ENCODE results near the gene CDH23.

The CDH23 gene

GRCh38 chr10:71717056-71717455, 320.3 kb downstream of the CDH23 start:
- Mint-ChIP-seq H3K4me1 (peaks cover 32% of the 10 kb centered on the region), H3K36me3 (no peaks in the 10 kb centered on the region), H3K9me3 (no peaks in the 10 kb centered on the region), H3K27me3 (no peaks in the 10 kb centered on the region), H3K4me3 (no peak overlapping the region), H3K27ac (no peak overlapping the region)
- ATAC-seq (ENCODE audit: low read depth) (no peak), DNase-seq (ENCODE audit: low spot score in 2 of 2) (no peak)

GRCh38 chr10:71717551-71717951, 320.8 kb downstream of the CDH23 start:
- peaks cover 32% of the 10 kb centered on the region for H3K4me1 Mint-ChIP-seq
- H3K27ac Mint-ChIP-seq = no peak overlapping the region
- H3K36me3 Mint-ChIP-seq = no peaks in the 10 kb centered on the region
- no peak overlapping the region for H3K4me3 Mint-ChIP-seq
- H3K9me3 Mint-ChIP-seq = no peaks in the 10 kb centered on the region
- H3K27me3 Mint-ChIP-seq = no peaks in the 10 kb centered on the region
- ATAC-seq (ENCODE audit: low read depth) (no peak), DNase-seq (ENCODE audit: low spot score in 2 of 2) (no peak)

DNA sequence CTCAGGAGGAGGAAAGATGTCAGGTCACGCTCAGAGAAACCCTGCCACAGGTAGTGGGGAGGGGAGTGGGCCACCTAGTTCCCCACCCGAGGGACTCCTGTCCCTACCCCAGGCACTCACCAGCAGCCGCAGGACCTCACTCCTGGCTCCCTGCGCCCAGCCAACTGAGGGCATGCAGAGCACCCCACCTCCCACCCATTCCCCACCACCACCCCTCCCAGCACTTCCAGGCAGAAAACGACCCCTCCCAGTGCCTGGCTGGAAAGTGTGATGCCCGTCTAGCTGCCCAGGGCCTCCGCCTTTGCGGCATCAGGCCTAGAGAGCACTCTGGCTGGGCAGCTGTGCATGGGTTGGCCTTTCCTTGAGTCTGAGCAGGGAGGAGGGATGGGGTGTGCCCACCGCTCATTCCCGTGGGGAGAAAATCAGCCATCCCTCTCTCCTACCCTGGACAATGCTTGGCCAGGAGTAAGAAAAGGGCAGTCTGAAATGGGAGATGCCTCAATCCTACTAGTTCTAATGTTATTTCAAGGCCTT, 321.5 kb downstream of the CDH23 start:
- no peaks in the 10 kb centered on the region for H3K27me3 Mint-ChIP-seq
- H3K4me1 Mint-ChIP-seq = peaks cover 30% of the 10 kb centered on the region
- H3K4me3 Mint-ChIP-seq = no peak overlapping the region
- DNase-seq (ENCODE audit: low spot score in 2 of 2) (no peak), ATAC-seq (ENCODE audit: low read depth) (no peak)
- no peaks in the 10 kb centered on the region for H3K9me3 Mint-ChIP-seq
- H3K36me3 Mint-ChIP-seq = no peaks in the 10 kb centered on the region
- no peak overlapping the region for H3K27ac Mint-ChIP-seq

DNA sequence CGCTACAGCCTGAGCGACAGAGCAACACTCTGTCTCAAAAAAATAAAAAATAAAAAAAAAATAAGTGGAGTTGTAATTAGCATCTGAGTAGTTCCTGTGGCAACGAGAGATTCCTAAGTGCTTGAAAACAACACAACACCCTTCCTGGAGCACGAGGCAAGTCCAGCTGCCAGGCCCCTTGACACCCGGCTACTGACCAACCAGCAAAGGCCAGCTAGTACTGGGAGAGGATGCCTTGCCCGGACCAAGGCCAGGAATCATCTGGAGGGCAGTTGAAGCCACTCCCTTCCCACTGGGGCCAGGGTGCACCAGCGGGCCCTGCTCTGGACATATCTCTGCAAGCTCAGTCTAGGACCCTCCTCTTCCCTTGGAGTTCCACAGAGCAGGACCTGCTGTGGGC, 322.3 kb downstream of the CDH23 start:
- H3K36me3 Mint-ChIP-seq = no peaks in the 10 kb centered on the region
- no peak for ATAC-seq (ENCODE audit: low read depth)
- H3K9me3 Mint-ChIP-seq = no peaks in the 10 kb centered on the region
- DNase-seq (ENCODE audit: low spot score in 2 of 2) = no peak
- no peaks in the 10 kb centered on the region for H3K27me3 Mint-ChIP-seq
- peaks cover 21% of the 10 kb centered on the region for H3K4me1 Mint-ChIP-seq
- H3K27ac Mint-ChIP-seq = no peak overlapping the region
- no peak overlapping the region for H3K4me3 Mint-ChIP-seq

DNA sequence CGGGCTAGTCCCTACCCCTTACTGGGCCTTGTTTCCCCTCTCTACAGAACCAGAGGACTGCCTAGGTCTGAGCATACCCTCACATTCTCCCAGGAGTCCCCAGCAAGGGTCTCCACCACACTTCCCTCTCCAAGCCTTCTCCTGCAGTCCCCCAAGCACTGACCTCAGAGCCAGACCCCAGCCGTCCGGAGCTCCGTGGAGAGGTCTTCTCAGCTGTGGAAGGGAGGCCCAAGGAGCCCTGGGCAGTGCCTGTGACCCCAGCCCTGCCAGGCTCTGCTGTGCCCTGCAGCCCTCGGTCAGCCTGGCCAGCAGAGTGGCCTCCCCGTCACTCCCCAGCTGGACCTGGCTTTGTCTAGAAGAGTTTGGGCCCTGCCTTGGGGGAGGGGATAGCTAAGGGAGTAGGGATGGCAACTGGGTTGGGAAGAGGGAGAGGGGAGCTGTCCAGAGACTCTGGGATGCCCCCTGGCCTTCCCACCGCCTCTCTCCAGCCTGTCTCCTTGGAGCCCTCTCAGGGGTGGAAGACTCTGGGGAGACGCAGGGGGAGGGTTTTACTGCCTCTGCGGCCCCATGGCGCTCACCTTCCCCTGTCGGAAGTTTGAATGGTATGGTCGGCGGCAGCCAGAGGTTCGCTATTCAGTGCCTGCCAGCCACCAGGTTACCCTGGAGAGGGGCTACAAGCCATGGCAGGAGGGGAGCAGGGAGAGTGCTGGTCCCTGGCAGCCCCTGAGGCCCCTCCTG, 322.9 kb downstream of the CDH23 start, which contains the start of gene C10orf105:
Gene C10orf105 (minus strand): TSS at position 315 of the 738 bp plus-strand sequence. CDS start 3,441 bp downstream, outside the sequence.
- DNase-seq (ENCODE audit: low spot score in 2 of 2) (no peak), ATAC-seq (ENCODE audit: low read depth) (no peak)
- Mint-ChIP-seq H3K36me3 (no peaks in the 10 kb centered on the region), H3K4me3 (no peak within 1 kb of the TSS), H3K4me1 (peaks cover 17% of the 10 kb centered on the region), H3K27me3 (no peaks in the 10 kb centered on the region), H3K9me3 (no peaks in the 10 kb centered on the region), H3K27ac (no peak within 1 kb of the TSS)

DNA sequence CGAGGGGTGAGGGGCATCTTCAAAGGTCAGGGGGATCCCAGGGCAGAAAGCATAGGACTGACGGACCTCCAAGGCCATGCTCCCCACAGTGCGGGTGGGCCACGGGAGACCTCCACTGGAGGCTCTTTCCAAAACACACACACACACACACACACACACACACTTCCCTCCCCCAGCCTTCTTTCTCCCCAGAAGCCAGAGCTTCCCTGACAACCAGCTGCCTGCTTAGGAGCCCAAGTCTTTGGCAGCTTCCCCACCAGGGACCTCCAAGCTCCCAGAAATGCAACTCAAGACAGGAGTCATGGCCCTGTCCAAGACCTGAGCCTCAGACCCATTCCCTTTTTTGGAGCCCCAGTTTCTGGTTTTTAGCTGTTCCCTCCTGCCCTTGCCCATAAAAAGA, 323.6 kb downstream of the CDH23 start:
- Mint-ChIP-seq H3K4me1 (peaks cover 14% of the 10 kb centered on the region), H3K27ac (no peak overlapping the region), H3K27me3 (no peaks in the 10 kb centered on the region), H3K36me3 (no peaks in the 10 kb centered on the region), H3K9me3 (no peaks in the 10 kb centered on the region), H3K4me3 (no peak overlapping the region)
- DNase-seq (ENCODE audit: low spot score in 2 of 2) (no peak), ATAC-seq (ENCODE audit: low read depth) (no peak)

DNA sequence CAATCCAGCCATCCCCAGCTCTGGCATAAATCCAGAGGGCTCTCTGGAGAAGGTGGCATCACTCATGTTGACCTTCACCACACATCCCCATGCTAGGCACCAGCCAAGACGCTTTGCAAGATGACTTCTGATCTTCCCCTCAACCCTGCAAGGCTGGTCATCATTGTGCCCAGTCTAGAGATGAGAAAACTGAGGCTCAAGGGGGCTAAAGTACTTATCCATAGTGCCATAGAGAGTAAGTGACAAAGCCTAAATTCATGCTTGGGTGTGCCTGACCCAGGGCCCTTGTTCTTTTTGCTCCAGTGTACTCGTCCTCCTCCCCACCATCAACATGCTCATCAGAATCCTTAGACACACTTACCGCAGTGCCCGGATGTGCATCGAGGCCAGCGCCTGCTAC, 324.6 kb downstream of the CDH23 start:
- H3K4me1 Mint-ChIP-seq = peaks cover 17% of the 10 kb centered on the region
- ATAC-seq (ENCODE audit: low read depth) = no peak
- no peak overlapping the region for H3K4me3 Mint-ChIP-seq
- DNase-seq (ENCODE audit: low spot score in 2 of 2) = no peak
- no peaks in the 10 kb centered on the region for H3K9me3 Mint-ChIP-seq
- no peak overlapping the region for H3K27ac Mint-ChIP-seq
- H3K27me3 Mint-ChIP-seq = no peaks in the 10 kb centered on the region
- H3K36me3 Mint-ChIP-seq = no peaks in the 10 kb centered on the region

DNA sequence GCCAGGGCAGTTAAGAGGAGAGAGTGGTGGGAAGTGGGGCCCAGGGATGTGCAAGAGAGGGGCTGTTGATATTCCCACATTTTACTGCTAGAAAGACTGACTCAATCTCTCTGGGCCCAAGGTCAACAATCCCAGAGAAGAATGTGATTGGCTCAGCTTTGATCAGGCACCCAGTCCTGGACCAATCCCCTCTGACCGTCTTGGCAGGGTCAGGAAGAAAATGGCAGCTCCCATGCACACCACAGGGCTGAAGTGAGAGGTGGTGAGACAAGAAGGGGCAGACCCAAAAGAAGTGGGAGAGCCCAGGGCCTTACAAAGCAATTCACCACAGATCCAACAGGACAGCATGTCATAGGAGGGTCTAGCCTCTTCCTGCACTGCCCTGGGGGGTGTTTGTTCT, 326.1 kb downstream of the CDH23 start:
- no peak for DNase-seq (ENCODE audit: low spot score in 2 of 2)
- H3K4me1 Mint-ChIP-seq = peaks cover 32% of the 10 kb centered on the region
- no peak for ATAC-seq (ENCODE audit: low read depth)
- no peaks in the 10 kb centered on the region for H3K36me3 Mint-ChIP-seq
- H3K27ac Mint-ChIP-seq = no peak overlapping the region
- no peak overlapping the region for H3K4me3 Mint-ChIP-seq
- H3K27me3 Mint-ChIP-seq = no peaks in the 10 kb centered on the region
- H3K9me3 Mint-ChIP-seq = no peaks in the 10 kb centered on the region

DNA sequence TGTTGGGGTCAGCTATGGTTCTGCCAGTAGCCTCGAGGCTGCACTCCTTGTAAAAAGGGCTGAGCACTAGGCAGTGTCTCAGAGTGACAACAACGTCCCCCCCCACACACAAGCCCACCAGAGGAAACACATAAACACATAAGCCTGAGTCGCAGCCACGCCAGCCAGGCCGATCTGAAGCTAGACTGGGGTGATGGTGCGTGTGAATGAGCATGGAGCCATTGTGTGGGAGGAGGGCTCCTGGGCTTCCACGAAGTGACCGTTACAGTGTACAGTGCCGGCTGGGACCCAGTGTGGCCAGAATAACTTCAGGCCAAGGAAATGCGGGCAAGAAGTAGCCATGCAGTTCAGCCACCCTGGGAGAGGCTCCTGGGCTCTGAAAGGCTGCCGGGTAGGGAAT, 326.6 kb downstream of the CDH23 start:
- no peaks in the 10 kb centered on the region for H3K27me3 Mint-ChIP-seq
- H3K4me1 Mint-ChIP-seq = peaks cover 36% of the 10 kb centered on the region
- ATAC-seq (ENCODE audit: low read depth) (no peak), DNase-seq (ENCODE audit: low spot score in 2 of 2) (no peak)
- no peak overlapping the region for H3K27ac Mint-ChIP-seq
- no peaks in the 10 kb centered on the region for H3K36me3 Mint-ChIP-seq
- H3K9me3 Mint-ChIP-seq = no peaks in the 10 kb centered on the region
- H3K4me3 Mint-ChIP-seq = no peak overlapping the region

GRCh38 chr10:71724539-71724938, 327.8 kb downstream of the CDH23 start:
- Mint-ChIP-seq H3K27me3 (no peaks in the 10 kb centered on the region), H3K4me1 (peaks cover 45% of the 10 kb centered on the region), H3K27ac (no peak overlapping the region), H3K36me3 (no peaks in the 10 kb centered on the region), H3K9me3 (no peaks in the 10 kb centered on the region), H3K4me3 (no peak overlapping the region)
- ATAC-seq (ENCODE audit: low read depth) = no peak
- no peak for DNase-seq (ENCODE audit: low spot score in 2 of 2)

DNA sequence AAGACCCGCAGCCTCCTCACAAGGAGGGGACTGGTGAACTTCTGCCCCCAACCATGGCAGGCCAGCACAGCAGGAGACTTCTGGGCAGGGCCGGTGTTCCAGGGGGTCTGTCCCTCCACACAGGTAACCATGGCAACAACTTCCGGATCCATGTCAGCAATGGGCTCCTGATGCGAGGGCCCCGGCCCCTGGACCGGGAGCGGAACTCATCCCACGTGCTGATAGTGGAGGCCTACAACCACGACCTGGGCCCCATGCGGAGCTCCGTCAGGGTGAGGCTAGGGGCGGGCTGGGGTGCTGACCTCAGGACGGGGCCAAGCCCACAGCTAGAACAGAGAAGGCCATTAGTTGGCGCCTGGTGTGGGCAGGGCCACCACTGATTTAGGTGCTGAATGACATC, 328.5 kb downstream of the CDH23 start:
- Mint-ChIP-seq H3K36me3 (no peaks in the 10 kb centered on the region), H3K27me3 (no peaks in the 10 kb centered on the region), H3K27ac (peak overlapping the region; percentile 88), H3K4me3 (no peak overlapping the region), H3K9me3 (no peaks in the 10 kb centered on the region), H3K4me1 (peaks cover 45% of the 10 kb centered on the region)
- DNase-seq (ENCODE audit: low spot score in 2 of 2) (no peak), ATAC-seq (ENCODE audit: low read depth) (no peak)

- Mint-ChIP-seq H3K27ac (peak overlapping the region; percentile 88), H3K9me3 (no peaks in the 10 kb centered on the region), H3K4me3 (no peak overlapping the region), H3K27me3 (no peaks in the 10 kb centered on the region), H3K4me1 (peaks cover 45% of the 10 kb centered on the region), H3K36me3 (no peaks in the 10 kb centered on the region)
- no peak for ATAC-seq (ENCODE audit: low read depth)
- no peak for DNase-seq (ENCODE audit: low spot score in 2 of 2)
These were observed 329.4 kb downstream of the CDH23 start for GRCh38 chr10:71725998-71726579.

DNA sequence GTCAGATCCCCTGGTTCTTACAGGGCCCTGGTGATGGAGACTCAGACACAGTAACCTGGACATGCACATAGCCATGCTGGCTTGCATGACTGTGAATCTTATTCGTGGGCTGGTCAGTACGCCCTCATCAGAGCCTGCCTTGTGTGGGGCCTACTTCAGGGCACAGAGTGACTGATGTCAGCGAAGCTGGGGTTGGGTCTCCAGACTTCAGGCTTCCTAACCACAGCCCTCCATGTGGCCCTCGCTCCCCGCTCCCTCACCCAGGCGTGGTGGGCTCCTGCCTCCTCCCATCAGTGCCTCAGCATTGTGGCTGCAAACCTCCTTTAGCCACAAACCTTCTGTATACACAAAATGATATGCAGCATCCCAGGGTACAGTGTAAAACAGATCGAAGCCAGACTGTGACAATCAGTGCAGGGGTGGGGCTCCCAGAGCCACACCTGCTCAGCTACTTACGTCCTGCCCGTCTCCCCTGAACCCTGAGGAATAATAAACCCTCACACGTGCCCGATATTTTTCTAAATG, 329.9 kb downstream of the CDH23 start:
- peak; percentile 31 for ATAC-seq (ENCODE audit: low read depth)
- Mint-ChIP-seq H3K27me3 (no peaks in the 10 kb centered on the region), H3K27ac (peak overlapping the region; percentile 88), H3K9me3 (no peaks in the 10 kb centered on the region), H3K36me3 (no peaks in the 10 kb centered on the region), H3K4me3 (peak overlapping the region; percentile 72), H3K4me1 (peaks cover 45% of the 10 kb centered on the region)
- DNase-seq (ENCODE audit: low spot score in 2 of 2) = no peak

- DNase-seq (ENCODE audit: low spot score in 2 of 2) (no peak), ATAC-seq (ENCODE audit: low read depth) (peak; percentile 62)
- Mint-ChIP-seq H3K27me3 (no peaks in the 10 kb centered on the region), H3K4me1 (peaks cover 42% of the 10 kb centered on the region), H3K4me3 (peak overlapping the region; percentile 72), H3K27ac (peak overlapping the region; percentile 88), H3K36me3 (no peaks in the 10 kb centered on the region), H3K9me3 (no peaks in the 10 kb centered on the region)
These were observed 330.5 kb downstream of the CDH23 start for GRCh38 chr10:71727105-71727737.
